Neutrophil (primary cell): ENCODE data around the gene TBC1D22A.

Experiments used
- H3K27ac ChIP-seq: fragments of 200-600 bp; sonication (generic); 2 replicates; pipeline ENCODE4 v1.5.1; 2016; ENCODE audit warnings: mild to moderate bottlenecking, moderate library complexity
- H3K27me3 ChIP-seq: fragments of 200-600 bp; sonication (generic); 2 replicates; pipeline ENCODE4 v1.6.0; 2016; ENCODE audit warnings: mild to moderate bottlenecking
- H3K36me3 ChIP-seq: fragments of 200-600 bp; sonication (generic); 2 replicates; pipeline ENCODE4 v1.5.1; 2017
- H3K4me1 ChIP-seq, 2 experiments: fragments of 200-600 bp in 1 of 2; sonication (generic) in 1 of 2; 1 replicate in 1 of 2; 2 replicates in 1 of 2; pipeline versions ENCODE4 v1.5.1 to v1.6.1; 2013 to 2016; ENCODE audit warnings: low read depth in 1 of 2, low read length in 1 of 2, mild to moderate bottlenecking in 1 of 2, moderate library complexity in 1 of 2; ENCODE audit not compliant: control insufficient read depth in 1 of 2, insufficient read depth in 1 of 2
- H3K4me3 ChIP-seq, 2 experiments: fragments of 200-600 bp in 1 of 2; sonication (generic) in 1 of 2; 1 replicate in 1 of 2; 2 replicates in 1 of 2; pipeline ENCODE4 v1.5.1; 2013 to 2016; ENCODE audit warnings: low read depth in 1 of 2, low read length in 1 of 2, mild to moderate bottlenecking in 1 of 2, moderate library complexity in 1 of 2
- H3K9me3 ChIP-seq: fragments of 200-600 bp; sonication (generic); 2 replicates; pipeline ENCODE4 v1.5.1; 2016
- CTCF ChIP-seq: fragments of 200-600 bp; sonication (generic); IDR thresholded peaks from 2 replicates; pipeline ENCODE4 v1.5.1; 2016; ENCODE audit warnings: antibody characterized with exemption

Gene TBC1D22A

DNA sequence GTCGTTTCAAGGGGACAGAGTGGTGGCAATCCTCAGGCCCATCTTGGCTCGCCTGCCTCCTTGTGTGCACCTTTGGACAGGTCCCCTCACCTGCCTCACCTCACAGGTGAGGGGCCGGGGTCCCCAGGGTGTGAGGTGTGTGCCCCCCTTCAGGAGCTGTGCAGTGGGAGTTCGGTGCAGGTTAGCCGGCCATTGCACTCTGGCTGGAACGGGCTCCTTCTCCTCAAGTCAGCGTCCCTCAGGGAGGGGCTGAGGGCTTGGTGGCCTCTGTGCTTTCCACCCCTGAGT is 269.1 kb downstream of the TBC1D22A start:
- Histone ChIP-seq H3K27ac (no peak overlapping the region), H3K9me3 (no peaks in the 10 kb centered on the region), H3K27me3 (no peaks in the 10 kb centered on the region), H3K4me1 (no peaks in the 10 kb centered on the region), H3K36me3 (peaks cover 28% of the 10 kb centered on the region), H3K4me3 (no peak overlapping the region)
- TF ChIP-seq CTCF, result no peak

- Histone ChIP-seq H3K27ac (no peak overlapping the region), H3K27me3 (no peaks in the 10 kb centered on the region), H3K4me1 (no peaks in the 10 kb centered on the region), H3K4me3 (no peak overlapping the region), H3K9me3 (no peaks in the 10 kb centered on the region), H3K36me3 (peaks cover 36% of the 10 kb centered on the region)
- TF ChIP-seq CTCF, result no peak
Measured at GRCh38 chr22:47032091-47032943, 269.9 kb downstream of the TBC1D22A start.

- no peaks in the 10 kb centered on the region for H3K9me3 ChIP-seq
- H3K4me3 ChIP-seq, result no peak overlapping the region
- H3K27me3 ChIP-seq, result no peaks in the 10 kb centered on the region
- no peaks in the 10 kb centered on the region for H3K4me1 ChIP-seq
- no peak for TF ChIP-seq CTCF
- peaks cover 44% of the 10 kb centered on the region for H3K36me3 ChIP-seq
- H3K27ac ChIP-seq, result no peak overlapping the region
Measured at GRCh38 chr22:47032956-47033647, 270.7 kb downstream of the TBC1D22A start.

DNA sequence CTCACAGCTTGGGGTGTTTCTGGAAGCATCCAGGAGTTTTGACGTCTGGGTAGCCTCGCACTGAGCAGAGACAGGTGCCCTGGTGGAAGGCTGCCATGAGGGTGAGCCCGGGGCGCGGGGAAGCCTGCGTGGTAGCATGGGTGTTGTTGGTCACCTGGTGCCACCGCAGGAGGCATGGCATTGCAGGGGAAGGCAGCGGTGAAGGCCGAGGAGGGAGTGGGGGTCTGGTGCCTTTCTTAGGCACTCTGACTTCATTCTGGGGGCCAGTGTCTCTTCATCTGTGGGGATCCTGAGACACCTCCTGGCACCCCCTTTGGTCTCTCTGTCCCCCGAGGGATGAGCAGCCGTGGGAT is 271.2 kb downstream of the TBC1D22A start:
- peaks cover 47% of the 10 kb centered on the region for H3K36me3 ChIP-seq

DNA sequence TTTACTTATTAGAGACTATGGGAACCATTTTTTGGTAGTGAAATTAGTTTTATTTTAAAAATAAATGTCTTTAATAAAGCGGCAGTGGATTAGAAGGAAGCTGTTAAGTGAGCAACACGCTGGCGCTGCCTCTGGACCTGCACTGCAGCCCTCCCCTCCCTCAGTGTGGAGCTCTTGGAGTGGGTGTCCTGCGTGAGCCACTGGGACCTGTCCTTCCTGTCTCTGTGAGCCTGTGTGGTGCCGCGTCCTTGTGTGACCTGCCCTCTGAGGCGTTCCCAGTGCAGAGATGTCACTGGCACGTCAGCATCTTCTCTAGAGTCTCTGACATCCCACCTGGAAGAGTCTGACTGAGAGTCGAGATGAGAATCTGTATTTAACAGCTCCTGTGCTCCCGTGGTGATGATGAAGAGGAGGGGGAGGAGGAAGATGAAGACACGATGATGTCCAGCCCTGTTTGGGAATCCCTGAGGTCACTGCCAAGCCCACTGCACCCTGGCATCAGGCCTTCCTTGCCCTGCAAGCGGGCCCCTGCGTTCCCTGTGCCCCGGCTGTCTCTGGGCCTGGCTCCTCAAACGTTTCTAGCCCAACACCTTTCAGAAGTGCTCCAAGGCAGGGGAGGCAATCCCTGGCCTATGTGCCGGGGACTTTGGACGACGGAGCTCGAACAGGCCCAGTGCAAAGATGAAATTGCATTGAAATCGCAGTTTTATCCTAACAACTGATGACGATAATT is 271.8 kb downstream of the TBC1D22A start:
- Histone ChIP-seq H3K27ac (no peak overlapping the region), H3K36me3 (peaks cover 47% of the 10 kb centered on the region), H3K27me3 (no peaks in the 10 kb centered on the region), H3K4me1 (no peaks in the 10 kb centered on the region), H3K4me3 (no peak overlapping the region), H3K9me3 (no peaks in the 10 kb centered on the region)
- TF ChIP-seq CTCF, result no peak

More for the DNA sequence above, 271.2 kb downstream of the TBC1D22A start:
- no peak overlapping the region for H3K4me3 ChIP-seq
- TF ChIP-seq CTCF, result no peak
- no peaks in the 10 kb centered on the region for H3K4me1 ChIP-seq
- no peak overlapping the region for H3K27ac ChIP-seq
- H3K27me3 ChIP-seq, result no peaks in the 10 kb centered on the region
- H3K9me3 ChIP-seq, result no peaks in the 10 kb centered on the region
